Measurements from ENCODE around the gene RAPGEF2. TPM values are rescaled to one million over a fixed set of nuclear protein-coding genes. Genes with fewer than 3 reads are reported as not detected.
"Not testable (repeated sequence)": the region's sequence is repeated elsewhere in the genome, so short reads cannot be mapped to it uniquely, and the experiment has no call there.

The RAPGEF2 gene
- total and polyA plus RNA-seq, 11 donors = 10.6 to 75.9 (median 51.2) TPM

GRCh38 chr4:159370286-159370685 lies 267.4 kb downstream of the RAPGEF2 start:
- H3K36me3 ChIP-seq = no peaks in the 10 kb centered on the region
- peak overlapping the region in 7 of 12 donors; percentile 25 to 71 (median 54) for H3K27ac ChIP-seq
- no peaks in the 10 kb centered on the region for H3K27me3 ChIP-seq
- H3K9me3 ChIP-seq = no peaks in the 10 kb centered on the region
- intact Hi-C loops (cut with DNase I) = loop anchor here in 1 of 10 donors (10.0 kb wide), 1 partner anchor 75 kb away; no protein-coding TSS in a partner anchor
- 89 to 96% (median 94%) methylated on average over 1 of the region's 1 CpG for WGBS, 4 donors
- no peak for ATAC-seq
- peaks cover 0 to 20% (median 3%) of the 10 kb centered on the region in 12 donors for H3K4me1 ChIP-seq
- TF ChIP-seq CTCF (IDR thresholded peaks at IDR 0.05) (no peak), POLR2A (IDR thresholded peaks at IDR 0.05) (no peak)
- DNase-seq = no peak
- H3K4me3 ChIP-seq = no peak overlapping the region

- intact Hi-C loops (cut with DNase I) = loop anchor here in 1 of 10 donors (10.0 kb wide), 1 partner anchor 70 kb away; no protein-coding TSS in a partner anchor
- DNase-seq = no peak
- no peak for ATAC-seq
- no peak for TF ChIP-seq CTCF (IDR thresholded peaks at IDR 0.05)
- TF ChIP-seq POLR2A (IDR thresholded peaks at IDR 0.05) = no peak
- H3K4me3 ChIP-seq = no peak overlapping the region
- peaks cover 0 to 12% (median 0%) of the 10 kb centered on the region in 12 donors for H3K4me1 ChIP-seq
- WGBS, 4 donors = 52 to 69% (median 61%) methylated on average over 3 of the region's 3 CpGs
- no peaks in the 10 kb centered on the region for H3K9me3 ChIP-seq
- no peak overlapping the region for H3K27ac ChIP-seq
- H3K27me3 ChIP-seq = no peaks in the 10 kb centered on the region
- no peaks in the 10 kb centered on the region for H3K36me3 ChIP-seq
Observed at GRCh38 chr4:159374749-159375530, 272.1 kb downstream of the RAPGEF2 start.

DNA sequence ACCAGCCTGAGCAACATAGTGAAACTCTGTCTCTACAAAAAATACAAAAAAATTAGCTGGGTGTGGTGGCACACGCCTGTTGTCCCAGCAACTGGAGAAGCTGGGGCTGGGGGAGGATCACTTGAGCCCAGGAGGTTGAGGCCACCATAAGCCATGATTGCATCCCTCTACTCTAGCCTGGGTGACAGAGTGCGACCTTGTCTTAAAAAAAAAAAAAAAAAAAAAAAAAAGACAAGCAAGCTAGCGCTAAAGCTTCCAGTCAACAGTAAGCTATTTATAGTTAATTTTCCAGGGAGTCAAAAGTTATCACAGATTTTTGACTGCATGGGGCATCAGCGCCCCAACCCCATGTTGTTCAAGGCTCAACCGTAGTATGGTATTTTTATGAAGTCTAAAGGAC lies 273.4 kb downstream of the RAPGEF2 start:
- TF ChIP-seq POLR2A (IDR thresholded peaks at IDR 0.05) = no peak
- no peak for TF ChIP-seq CTCF (IDR thresholded peaks at IDR 0.05)
- H3K4me1 ChIP-seq = peaks cover 0 to 12% (median 0%) of the 10 kb centered on the region in 12 donors
- no peak overlapping the region for H3K4me3 ChIP-seq
- H3K36me3 ChIP-seq = no peaks in the 10 kb centered on the region
- H3K27me3 ChIP-seq = no peaks in the 10 kb centered on the region
- intact Hi-C loops (cut with DNase I) = loop anchor here in 1 of 10 donors (10.0 kb wide), 1 partner anchor 69 kb away; no protein-coding TSS in a partner anchor
- no peak overlapping the region for H3K27ac ChIP-seq
- peak in 2 of 4 donors; percentile 45 to 56 for ATAC-seq
- 53 to 67% (median 57%) methylated on average over 5 of the region's 5 CpGs for WGBS, 4 donors
- DNase-seq = no peak
- no peaks in the 10 kb centered on the region for H3K9me3 ChIP-seq

- WGBS, 4 donors = 93 to 99% (median 97%) methylated on average over 23 to 28 of the region's 28 CpGs
- H3K4me1 ChIP-seq = peaks cover 0 to 20% (median 0%) of the 10 kb centered on the region in 12 donors
- H3K27ac ChIP-seq = no peak overlapping the region
- ATAC-seq (peak in 1 of 4 donors; percentile 20), DNase-seq (no peak)
- no peak overlapping the region for H3K4me3 ChIP-seq
- no peaks in the 10 kb centered on the region for H3K36me3 ChIP-seq
- TF ChIP-seq CTCF (IDR thresholded peaks at IDR 0.05) = no peak
- no peak for TF ChIP-seq POLR2A (IDR thresholded peaks at IDR 0.05)
- H3K9me3 ChIP-seq = no peaks in the 10 kb centered on the region
- H3K27me3 ChIP-seq = no peaks in the 10 kb centered on the region
- intact Hi-C loops (cut with DNase I) = loop anchor here in 1 of 10 donors (10.0 kb wide), 1 partner anchor 67 kb away; no protein-coding TSS in a partner anchor
Observed at GRCh38 chr4:159378056-159378616, 275.3 kb downstream of the RAPGEF2 start.

- not testable (repeated sequence) for H3K4me3 ChIP-seq, H3K9me3 ChIP-seq, H3K27me3 ChIP-seq, ATAC-seq, H3K36me3 ChIP-seq, H3K27ac ChIP-seq, DNase-seq
- peaks cover 0 to 28% (median 3%) of the 10 kb centered on the region in 12 donors for H3K4me1 ChIP-seq
- intact Hi-C loops (cut with DNase I) = loop anchor here in 1 of 10 donors (10.0 kb wide), 1 partner anchor 66 kb away; no protein-coding TSS in a partner anchor
- WGBS, 4 donors = 92 to 99% (median 97%) methylated on average over 9 to 10 of the region's 10 CpGs
Observed at GRCh38 chr4:159379064-159379463, 276.2 kb downstream of the RAPGEF2 start.
